Right lung (tissue), 10 donors: ENCODE measurements around the gene ARHGAP15. TPM values are rescaled to one million over a fixed set of nuclear protein-coding genes. Genes with fewer than 3 reads are reported as not detected.
A peak's percentile ranks its signal among the peaks of the same experiment; 100 is the strongest.
"Not testable (repeated sequence)": the region's sequence is repeated elsewhere in the genome, so short reads cannot be mapped to it uniquely, and the experiment has no call there.

Experiments used
- DNase-seq, 2 donors: peaks; one replicate each; pipeline ENCODE4 v3.0.0-alpha.2; 2013
- long read RNA-seq, 8 donors: transcript quantifications; one replicate each; lab custom pipeline, GENCODE V29; 2026
- polyA plus RNA-seq, 5 donors: library from polyadenylated mRNA; unstranded; fragments of 120-200 nt; gene quantifications; one replicate each; pipeline versions ENCODE4 v1.2.1 to v1.2.3, GENCODE V29; 2013; ENCODE audit warnings: inconsistent platforms in 1 of 5, low replicate concordance in 1 of 5; ENCODE audit not compliant: insufficient read length in 5 of 5, insufficient read depth in 1 of 5

ARHGAP15 gene
- polyA plus RNA-seq = 10 to 100 TPM; 27.6 to 49.7 (median 35.1) TPM
- long read RNA-seq, donor 1, partial matches to known transcripts = 13 of 24 reads
- long read RNA-seq, donor 1, other reads (novel, unspliced or antisense) = 0 of 24 reads
- long read RNA-seq, donor 2, partial matches to known transcripts = 7 of 7 reads
- long read RNA-seq, donor 2, other reads (novel, unspliced or antisense) = 0 of 7 reads
- long read RNA-seq, donor 3, partial matches to known transcripts = 0 of 6 reads
- long read RNA-seq, donor 3, other reads (novel, unspliced or antisense) = 0 of 6 reads
- long read RNA-seq, donor 4, partial matches to known transcripts = 5 of 7 reads
- long read RNA-seq, donor 4, other reads (novel, unspliced or antisense) = 0 of 7 reads
- long read RNA-seq, donor 5, partial matches to known transcripts = 11 of 13 reads
- long read RNA-seq, donor 5, other reads (novel, unspliced or antisense) = 0 of 13 reads
- long read RNA-seq, donor 6, partial matches to known transcripts = 21 of 25 reads
- long read RNA-seq, donor 6, other reads (novel, unspliced or antisense) = 0 of 25 reads
- long read RNA-seq, donor 7, partial matches to known transcripts = 12 of 14 reads
- long read RNA-seq, donor 7, other reads (novel, unspliced or antisense) = 0 of 14 reads
- long read RNA-seq, donor 8, partial matches to known transcripts = 6 of 6 reads
- long read RNA-seq, donor 8, other reads (novel, unspliced or antisense) = 0 of 6 reads

DNA sequence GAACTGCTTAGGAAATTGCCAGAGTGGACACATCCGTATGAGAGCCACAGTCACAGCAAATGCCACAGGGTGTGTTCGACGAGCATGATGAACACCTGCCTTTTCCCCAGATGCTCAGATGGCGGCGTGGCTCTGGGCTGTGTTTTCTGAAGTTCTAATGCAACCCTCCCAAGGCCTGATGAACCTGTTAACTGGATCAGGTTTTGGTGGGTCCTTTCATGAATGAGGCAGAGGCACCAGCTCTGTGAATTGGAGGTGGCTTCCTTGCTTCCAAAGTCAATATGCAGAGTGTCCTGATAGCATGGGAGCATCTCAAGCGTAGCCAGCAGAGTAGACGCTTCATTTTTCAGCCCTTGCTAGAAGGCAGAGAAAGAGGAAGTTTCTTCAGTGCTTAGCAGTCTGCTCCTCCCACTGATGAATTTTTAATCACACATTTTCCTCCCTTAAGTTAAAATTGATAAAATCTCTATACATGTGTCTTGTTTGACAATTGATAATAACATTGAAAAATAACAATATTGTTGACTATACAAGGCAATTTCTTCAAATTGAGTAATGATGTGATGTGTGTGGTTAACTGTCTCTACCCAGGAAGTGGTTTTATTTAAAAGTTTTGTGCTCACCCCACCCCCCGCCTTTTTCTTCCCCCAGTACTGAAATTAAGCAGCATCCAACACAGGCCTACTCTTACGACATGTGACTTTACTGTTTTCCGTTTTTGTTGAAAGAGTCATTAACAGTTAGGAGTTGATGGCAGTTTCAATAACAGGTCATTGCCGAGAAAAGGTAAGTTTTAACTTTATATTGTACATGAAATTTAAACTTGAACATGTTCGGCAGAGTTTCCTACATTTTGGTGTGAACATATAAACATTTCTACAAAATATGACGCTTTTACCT lies at the start of gene ARHGAP15:
Gene ARHGAP15, plus strand, starts transcription at position 739 of the 900 bp plus-strand sequence.
- DNase-seq = no peak

DNA sequence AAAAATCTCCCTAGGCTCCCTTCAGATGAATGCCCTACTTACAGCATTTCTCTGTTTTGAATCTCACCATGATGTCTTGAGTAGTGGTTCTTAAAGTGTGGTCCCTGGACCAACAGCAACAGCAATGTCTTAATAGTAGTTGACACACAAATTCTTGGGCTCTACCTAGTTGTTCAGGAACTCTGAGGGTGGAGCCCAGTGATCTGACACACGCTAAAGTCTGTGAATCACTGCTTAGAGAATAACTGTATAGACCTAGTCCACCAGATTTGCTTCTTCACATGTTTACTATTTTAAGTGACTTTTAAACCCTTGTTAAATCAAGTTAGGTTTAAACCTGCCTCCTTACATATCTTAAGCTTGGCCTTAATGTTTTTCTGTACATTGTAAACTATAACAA lies 47.6 kb upstream of the ARHGAP15 start:
- no peak for DNase-seq

DNA sequence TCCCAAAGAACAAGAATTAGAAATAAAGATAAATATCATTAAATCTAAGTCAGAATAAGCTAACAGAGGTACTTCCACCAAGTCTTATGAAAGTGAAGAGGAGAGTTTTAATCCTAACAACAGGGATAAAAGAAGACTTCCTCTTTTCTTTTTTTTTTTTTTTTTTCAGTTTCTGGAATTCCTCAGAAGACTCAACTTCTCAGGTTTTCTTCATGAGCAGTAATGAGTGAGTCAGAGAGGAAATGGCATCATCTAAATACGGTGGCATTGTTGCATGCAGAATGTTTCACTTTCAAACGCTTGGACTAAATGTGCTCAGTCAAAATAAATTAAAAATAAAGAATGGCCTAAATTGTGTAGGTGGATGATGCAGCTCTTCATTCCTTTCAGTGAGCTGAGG lies 45.6 kb upstream of the ARHGAP15 start:
- no peak for DNase-seq

DNA sequence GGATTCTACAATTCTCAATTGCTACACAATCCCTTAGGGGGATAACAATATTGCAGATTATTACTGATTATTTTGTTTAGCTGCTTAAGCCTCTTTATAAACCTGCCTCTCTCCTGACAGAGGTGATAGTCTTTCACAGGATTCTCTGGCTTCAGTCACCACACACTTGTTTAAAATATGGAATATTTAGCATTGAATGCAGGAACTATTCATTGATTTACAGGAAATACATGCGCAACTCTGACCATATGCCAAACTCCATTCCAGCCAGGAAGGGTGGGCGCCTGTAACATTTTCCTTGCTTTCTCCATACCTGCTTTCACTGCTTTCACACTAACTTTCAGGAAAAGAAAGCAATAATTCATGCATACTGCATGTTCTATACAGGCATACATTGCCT lies 44.8 kb upstream of the ARHGAP15 start:
- DNase-seq = no peak

DNA sequence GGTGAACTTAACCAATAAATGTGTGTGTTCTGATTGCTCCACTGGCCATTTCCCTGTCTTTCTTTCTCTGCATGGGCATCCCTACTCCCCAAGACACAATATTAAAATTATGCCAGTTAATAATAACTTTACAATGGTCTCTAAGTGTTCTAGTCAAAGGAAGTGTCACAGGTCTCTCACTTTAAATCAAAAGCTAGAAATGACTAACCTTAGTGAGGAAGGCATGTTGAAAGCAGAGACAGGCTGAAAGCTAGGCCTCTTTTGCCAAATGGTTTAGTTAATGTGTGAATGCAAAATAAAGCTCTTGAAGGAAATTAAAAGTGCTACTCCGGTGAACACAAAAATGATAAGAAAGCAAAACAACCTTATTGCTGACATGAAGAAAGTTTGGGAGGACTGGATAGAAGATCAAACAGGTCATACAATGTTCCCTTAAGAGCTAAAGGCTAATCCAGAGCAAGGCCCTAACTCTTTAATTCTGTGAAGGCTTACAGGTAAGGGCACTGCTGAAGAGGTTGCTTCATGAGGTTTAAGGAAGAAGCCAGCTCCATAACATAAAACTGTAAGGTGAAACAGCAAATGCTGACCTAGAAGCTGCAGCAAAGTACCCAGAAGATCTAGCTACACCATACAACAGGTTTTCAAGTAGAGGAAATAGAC lies 44.0 kb upstream of the ARHGAP15 start:
- DNase-seq = no peak

DNA sequence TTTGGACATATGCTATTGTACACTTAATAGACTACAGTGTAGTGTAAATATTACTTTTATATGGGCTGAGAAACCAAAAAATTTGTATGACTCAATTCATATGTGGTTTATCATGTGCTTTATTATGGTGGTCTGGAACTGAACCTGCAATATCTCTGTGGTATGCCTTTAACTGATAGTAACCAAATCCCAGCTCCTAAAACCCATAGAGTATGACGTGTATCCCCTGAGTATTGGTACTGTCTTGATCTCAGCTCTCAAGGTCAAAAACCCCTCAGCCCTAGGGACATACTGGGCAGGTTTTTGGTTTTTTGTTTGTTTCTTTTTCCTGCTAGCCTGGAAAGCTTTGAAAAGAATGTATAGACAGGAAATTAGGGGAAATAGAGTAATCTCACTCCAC lies 42.2 kb upstream of the ARHGAP15 start:
- DNase-seq = no peak

DNA sequence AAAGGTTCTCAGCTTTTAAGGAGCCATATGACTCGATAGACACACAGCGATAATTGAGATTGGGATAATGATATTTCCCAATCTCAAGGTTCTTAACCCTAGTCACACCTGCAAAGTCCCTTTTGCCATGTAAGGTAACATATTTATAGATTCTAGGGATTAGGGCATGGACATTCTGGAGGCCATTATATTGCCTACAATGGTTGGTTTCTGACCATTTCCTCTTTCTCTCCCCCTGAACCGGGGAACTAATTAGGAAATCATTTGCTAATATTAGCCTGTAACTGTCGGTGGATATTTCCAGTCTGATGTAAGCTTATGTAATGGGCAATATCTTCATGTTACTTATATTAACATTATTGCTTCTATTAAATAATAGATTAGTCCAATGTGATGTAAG lies 40.8 kb upstream of the ARHGAP15 start:
- no peak for DNase-seq

DNA sequence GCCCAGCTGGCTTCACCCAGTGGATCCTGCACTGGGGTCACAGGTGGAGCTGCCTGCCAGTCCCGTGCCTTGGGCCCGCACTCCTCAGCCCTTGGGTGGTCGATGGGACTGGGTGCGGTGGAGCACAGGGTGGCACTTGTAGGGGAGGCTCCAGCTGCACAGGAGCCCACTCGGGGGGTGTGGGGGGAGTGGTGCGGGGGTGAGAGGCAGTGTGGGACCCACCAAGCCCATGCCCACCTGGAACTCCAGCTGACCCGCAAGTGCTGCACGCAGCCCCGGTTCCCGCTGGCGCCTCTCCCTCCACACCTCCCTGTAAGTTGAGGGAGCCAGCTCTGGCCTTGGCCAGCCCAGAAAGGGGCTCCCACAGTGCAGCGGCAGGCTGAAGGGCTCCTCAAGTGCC lies 39.7 kb upstream of the ARHGAP15 start:
- not testable (repeated sequence) for DNase-seq

DNA sequence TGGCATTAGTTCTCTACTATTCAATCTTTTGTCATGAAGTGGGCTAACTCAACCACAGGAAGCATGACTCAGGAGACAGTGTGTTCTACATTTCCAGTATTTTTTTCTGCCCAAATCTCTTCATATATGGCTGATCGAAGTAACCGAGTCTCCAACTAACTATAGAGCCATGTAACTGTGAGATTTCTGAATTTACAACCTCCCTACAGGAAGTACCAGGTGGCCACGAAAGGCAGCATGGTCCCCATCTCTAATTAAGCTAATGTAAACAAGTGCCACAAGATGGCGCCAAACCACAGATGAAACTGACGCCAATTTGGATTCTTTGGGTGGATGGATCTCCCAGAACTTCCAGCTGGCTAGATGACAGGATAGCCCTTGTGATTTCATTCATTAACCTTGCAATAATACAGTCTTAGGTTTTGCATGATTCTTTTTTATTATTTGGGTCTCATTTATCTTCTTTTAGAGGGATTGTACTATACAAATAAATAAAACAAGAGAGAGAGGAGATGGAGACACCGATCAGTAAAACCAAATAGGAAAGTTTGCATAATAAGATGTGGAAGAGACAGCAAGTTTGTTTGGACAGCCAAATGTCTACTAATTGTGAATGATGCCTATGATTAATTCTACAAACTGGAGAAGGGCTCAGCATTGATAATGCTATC lies 18.3 kb upstream of the ARHGAP15 start:
- DNase-seq = peak; percentile 51 to 65

DNA sequence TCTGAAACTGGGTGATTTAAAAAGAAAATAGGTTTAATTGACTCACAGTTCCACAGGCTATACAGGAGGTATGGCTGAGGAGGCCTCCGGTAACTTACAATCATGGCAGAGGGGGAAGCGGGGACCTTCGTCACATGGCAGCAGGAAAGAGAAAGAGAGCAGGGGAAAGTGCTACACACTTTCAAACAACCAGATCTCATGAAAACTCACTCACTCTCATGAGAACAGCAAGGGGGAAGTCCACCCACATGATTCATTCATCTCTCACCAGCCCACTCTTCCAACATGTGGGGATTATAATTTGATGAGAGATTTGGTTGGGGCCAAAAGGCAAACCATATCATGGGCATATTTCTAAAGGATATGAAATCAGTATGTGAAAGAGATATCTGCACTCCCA lies 12.0 kb upstream of the ARHGAP15 start:
- DNase-seq = no peak

DNA sequence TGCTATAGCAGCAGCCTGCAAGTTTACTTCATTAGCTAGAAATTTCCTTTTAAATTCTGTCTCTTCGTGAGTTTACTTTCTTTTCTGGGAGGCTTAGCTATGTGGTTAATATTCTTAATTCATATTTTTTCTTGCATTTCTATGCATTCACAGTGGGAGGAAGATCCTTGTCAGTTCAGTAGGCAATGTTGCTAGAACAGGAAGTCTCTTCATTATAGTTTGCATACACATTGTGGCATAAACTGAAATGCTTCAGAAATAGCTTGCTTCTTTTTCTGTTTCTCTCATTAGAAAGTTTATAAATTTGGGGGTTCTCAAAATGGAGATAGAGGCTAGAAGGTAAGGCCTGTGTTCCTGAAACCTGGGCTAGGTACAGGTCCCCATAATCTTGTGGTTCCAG lies 8.1 kb upstream of the ARHGAP15 start:
- DNase-seq = no peak

DNA sequence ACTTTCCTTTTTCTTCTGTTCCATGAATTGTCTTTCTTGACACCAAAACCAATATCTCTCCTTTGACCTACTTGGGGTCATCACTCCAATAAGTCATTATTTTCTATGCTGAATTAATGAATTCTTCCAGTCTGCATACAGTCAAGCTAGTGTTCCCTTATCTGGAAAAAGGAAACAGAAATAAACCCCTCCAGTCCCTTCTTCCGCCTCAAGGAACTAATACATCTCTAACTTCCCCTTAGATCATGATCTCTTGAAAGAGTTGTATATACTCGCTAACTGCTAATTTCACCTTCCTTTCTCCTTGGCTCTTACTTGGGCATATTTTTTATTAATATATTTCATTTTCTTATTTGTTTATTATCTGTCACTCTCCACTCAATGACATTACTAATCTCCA lies 7.3 kb upstream of the ARHGAP15 start:
- no peak for DNase-seq

DNA sequence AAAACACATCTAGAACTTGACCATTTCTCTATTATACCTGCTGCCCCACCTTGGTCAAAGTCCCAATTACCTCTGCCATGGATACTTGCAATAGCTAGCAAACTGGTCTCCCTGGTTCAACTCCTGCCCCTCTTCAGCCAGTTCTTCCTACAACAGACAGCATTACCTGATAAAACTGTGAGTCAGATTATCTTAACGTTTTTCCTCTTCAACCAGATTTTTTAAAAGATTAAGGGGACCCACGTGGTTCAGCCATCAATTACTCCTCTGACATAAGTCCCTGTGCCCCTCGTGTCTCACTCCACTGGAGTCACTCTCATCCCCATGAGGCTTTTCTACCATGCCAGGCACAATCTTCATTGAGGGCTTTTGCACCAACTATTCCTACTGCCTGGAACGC lies 5.3 kb upstream of the ARHGAP15 start:
- DNase-seq = no peak

DNA sequence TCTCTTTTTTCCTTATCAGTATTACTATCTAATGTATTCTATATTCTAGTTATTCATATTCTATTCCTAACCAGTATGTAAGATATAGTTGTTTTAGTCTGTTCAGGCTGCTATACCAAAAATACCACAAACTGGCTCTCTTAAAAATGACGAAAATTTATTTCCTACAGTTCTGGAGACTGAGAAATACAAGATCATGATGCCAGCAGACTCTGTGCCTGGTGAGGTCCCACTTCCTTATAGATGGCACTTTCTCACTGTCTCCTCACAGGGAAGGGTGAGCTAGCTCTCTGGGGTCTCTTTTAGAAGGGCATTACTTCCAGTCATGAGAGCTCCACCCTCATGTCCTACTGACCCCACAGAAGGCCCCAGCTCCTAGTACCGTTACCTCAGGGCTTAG lies 4.8 kb upstream of the ARHGAP15 start:
- no peak for DNase-seq

DNA sequence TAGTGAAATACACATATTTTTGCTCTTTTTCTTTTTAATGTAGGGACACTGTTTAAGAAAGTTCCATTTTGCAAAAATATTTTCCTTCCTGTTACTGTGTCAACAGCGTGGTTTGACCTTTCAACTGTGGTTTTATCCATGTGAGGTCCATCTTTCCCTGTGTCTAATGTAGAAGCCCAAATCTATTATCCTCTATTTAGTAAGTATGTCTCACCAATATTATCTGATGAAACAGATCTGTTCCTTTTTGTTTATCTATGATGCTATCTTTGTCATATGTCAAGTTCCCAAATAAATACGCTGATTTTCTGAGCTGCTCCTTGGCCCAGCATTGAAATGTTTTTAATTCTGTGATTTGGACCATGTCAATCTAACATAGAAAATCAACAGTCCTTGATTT lies 3.5 kb upstream of the ARHGAP15 start:
- DNase-seq = no peak

DNA sequence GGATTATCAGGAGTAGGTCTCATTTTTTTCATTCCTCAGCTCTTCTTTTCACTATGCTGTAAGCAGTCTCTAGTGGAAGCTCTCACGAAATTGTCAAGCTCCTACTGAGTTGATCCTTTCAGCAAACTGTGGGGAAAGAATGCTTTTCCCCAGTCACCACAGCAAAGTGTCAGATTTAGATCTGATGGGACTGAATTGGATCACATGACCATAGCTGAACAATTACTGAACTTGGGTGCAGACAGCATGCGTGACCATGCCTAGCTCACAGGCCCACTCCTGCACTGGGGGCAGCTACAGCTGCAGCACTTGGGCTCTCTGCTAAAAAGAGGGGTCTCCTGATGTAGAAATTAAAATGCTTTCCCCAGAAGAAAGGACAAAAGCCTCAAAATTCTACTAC lies 3.1 kb downstream of the ARHGAP15 start:
- DNase-seq = no peak

DNA sequence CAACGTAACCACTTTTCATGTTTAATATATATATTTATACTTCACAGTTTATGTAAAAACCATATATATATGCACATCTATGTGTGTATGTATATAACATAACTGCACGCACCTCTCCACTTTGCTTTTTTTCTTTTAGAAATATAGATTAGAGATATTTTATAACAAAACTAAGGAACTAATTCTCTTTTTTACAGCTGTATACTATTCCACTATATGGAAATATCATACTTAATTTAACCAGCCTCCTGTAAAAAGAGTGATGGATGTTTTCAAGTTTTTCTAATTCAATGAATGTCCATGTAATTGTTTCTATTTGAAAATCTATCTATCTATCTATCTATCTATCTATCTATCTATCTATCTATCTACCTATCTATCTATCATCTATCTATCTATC lies 4.6 kb downstream of the ARHGAP15 start:
- DNase-seq = no peak

DNA sequence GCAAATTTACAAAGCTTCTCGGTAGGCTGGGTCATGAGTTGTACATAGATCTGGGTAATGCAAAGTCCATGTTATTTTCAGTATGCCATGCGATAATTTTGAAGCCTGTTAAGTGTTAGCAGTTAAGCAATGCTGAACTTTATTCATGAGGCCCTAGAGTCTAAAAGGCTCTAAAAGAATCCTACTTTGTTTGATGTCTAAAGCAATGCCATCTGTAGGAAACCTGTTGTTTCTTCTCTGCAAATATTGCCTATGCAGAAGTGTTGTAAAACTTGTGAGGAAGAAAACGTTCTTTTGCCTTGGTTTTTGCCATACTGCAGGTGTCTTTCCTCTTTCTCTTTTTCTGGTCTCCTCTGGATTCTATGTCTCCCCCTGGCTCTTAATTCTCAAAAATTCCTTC lies 9.1 kb downstream of the ARHGAP15 start:
- no peak for DNase-seq

DNA sequence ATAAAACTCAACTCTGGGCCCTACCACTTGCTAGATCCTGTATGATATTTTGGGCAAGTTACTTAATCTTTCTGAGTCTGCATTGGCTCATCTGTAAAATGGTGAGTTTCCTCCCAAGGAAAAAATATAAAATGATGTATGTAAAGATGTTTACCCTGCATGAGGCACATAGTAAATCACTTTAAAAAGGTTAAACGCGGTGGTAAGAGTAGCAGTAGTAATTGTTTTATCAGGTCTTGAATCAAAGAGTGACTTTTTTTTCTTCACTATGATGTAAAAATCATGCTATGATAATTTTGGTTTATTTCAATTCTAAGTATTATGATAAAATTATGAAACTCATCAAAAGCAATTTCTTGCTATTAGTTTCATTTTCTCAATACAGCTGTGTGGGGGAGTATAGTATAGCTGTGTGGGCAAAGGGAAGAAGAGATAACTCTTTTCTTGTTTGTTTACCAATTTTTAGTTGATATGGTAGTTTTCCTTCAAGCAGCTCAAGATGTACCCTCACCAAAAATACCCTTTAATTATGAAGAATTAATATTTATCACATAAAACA lies 10.7 kb downstream of the ARHGAP15 start:
- DNase-seq = no peak

DNA sequence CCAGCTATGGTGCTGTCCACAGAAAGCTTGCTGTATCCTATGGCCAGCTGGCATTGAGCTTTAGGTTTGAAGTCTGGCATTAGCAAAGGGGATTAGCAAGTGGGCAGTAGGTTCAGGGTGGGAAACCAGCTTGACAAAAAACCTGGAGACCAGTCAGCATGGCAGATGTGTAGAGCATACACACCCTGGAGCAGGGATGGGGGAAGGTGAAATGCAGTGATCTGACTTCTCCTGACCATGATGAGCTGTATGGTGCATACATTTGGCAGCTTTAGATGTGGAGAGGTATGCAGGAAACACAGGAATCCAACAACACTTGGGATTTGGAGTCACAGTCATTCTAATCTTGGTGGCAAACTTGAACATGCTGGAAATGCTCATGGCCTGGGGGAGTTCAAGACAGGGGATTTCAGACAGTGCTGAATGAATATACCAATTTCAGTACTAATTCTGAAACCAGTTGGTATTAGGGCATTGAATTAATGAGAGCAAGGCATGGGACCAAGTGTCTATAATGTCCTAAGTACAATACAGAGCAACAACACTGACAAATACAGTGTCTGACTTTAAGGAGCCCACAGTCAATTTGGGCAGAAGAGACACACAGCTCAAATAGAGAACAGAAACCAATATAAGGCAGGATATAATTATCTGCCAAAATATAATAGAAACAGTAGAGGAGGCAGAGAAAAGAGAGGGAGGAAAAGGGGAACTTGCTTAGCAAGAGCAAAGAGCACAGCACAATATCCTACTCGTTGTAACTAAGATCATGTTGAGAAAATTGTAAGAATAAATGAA lies 11.8 kb downstream of the ARHGAP15 start:
- no peak for DNase-seq
